HG03354 (cell line): ENCODE data around the gene MTA1.

Source experiments
- ATAC-seq: cut with Tn5 transposase; IDR thresholded peaks from one replicate; pipeline ENCODE4 v1.9.1; 2021; ENCODE audit warnings: mild to moderate bottlenecking; ENCODE audit not compliant: unreplicated experiment, poor library complexity, severe bottlenecking

MTA1 gene

GRCh38 chr14:105419195-105420091, at the start of gene MTA1:
MTA1 (plus strand) TSS chr14:105419827; CDS start chr14:105420036, 209 bp downstream.
- ATAC-seq, result no peak

GRCh38 chr14:105374389-105374788, 45.2 kb upstream of the MTA1 start:
- ATAC-seq, result no peak

GRCh38 chr14:105375635-105376057, 44.0 kb upstream of the MTA1 start:
- ATAC-seq, result no peak

- no peak for ATAC-seq
Measured at GRCh38 chr14:105376521-105377440, 42.8 kb upstream of the MTA1 start.

- no peak for ATAC-seq
Measured at GRCh38 chr14:105377555-105378182, 42.0 kb upstream of the MTA1 start.

- no peak for ATAC-seq
Measured at GRCh38 chr14:105378199-105378598, 41.4 kb upstream of the MTA1 start.

GRCh38 chr14:105378873-105379685, 40.5 kb upstream of the MTA1 start:
- ATAC-seq, result no peak

- no peak for ATAC-seq
Measured at GRCh38 chr14:105379946-105380345, 39.7 kb upstream of the MTA1 start.

- ATAC-seq, result no peak
Measured at GRCh38 chr14:105380756-105381155, 38.9 kb upstream of the MTA1 start.

GRCh38 chr14:105381446-105382342, 37.9 kb upstream of the MTA1 start:
- ATAC-seq, result no peak

- no peak for ATAC-seq
Measured at GRCh38 chr14:105382343-105383082, 37.1 kb upstream of the MTA1 start.

- ATAC-seq, result no peak
Measured at GRCh38 chr14:105383083-105383730, 36.4 kb upstream of the MTA1 start.

GRCh38 chr14:105384041-105384557, 35.5 kb upstream of the MTA1 start:
- ATAC-seq, result no peak

GRCh38 chr14:105384605-105385321, 34.9 kb upstream of the MTA1 start:
- no peak for ATAC-seq

- no peak for ATAC-seq
Measured at GRCh38 chr14:105385322-105385637, 34.3 kb upstream of the MTA1 start.

- no peak for ATAC-seq
Measured at GRCh38 chr14:105385698-105386365, 33.8 kb upstream of the MTA1 start.
